Keratinocyte (primary cell): Measurements from ENCODE around the gene EML1. TPM values are rescaled to one million over a fixed set of nuclear protein-coding genes. Genes with fewer than 3 reads are reported as not detected.
"Not testable (repeated sequence)": the region's sequence is repeated elsewhere in the genome, so short reads cannot be mapped to it uniquely, and the experiment has no call there.

ENCODE experiments used
- DNase-seq: peaks from one replicate; pipeline ENCODE4 v3.0.0-alpha.2; 2011; ENCODE audit warnings: low read depth, missing footprints, low spot score
- FAIRE-seq: peaks from 2 replicates; lab custom pipeline; 2011; peaks lifted over from hg19 to GRCh38; lab: Jason Lieb, UNC
- H2AFZ ChIP-seq: 2 replicates; pipeline ENCODE4 v1.6.0; 2012; ENCODE audit warnings: low read length, control low read depth, inconsistent platforms; ENCODE audit not compliant: control insufficient read depth
- H3K27ac ChIP-seq: 2 replicates; pipeline ENCODE4 v1.5.1; 2011; ENCODE audit warnings: low read length; ENCODE audit not compliant: control insufficient read depth, insufficient read depth
- H3K27me3 ChIP-seq: 3 replicates; pipeline ENCODE4 v1.6.0; 2011; ENCODE audit warnings: low read length; ENCODE audit not compliant: control insufficient read depth, insufficient read depth; ENCODE audit errors: extremely low read depth
- H3K36me3 ChIP-seq, 2 experiments: 2 replicates in 1 of 2; 3 replicates in 1 of 2; pipeline ENCODE4 v1.5.1; 2011; ENCODE audit warnings: low read length in 2 of 2, mild to moderate bottlenecking in 1 of 2; ENCODE audit not compliant: control insufficient read depth in 2 of 2, insufficient read depth in 2 of 2; ENCODE audit errors: extremely low read depth in 1 of 2
- H3K4me1 ChIP-seq: 3 replicates; pipeline ENCODE4 v1.5.1; 2011; ENCODE audit warnings: low read length; ENCODE audit not compliant: control insufficient read depth, insufficient read depth; ENCODE audit errors: extremely low read depth
- H3K4me2 ChIP-seq: 3 replicates; pipeline ENCODE4 v1.6.0; 2011; ENCODE audit warnings: low read depth, low read length; ENCODE audit not compliant: control insufficient read depth, insufficient read depth; ENCODE audit errors: extremely low read depth
- H3K4me3 ChIP-seq, 3 experiments: fragments of 200-600 bp in 1 of 3; sonication (generic) in 1 of 3; 2 replicates in 2 of 3; 3 replicates in 1 of 3; pipeline ENCODE4 v1.5.1; 2011 to 2016; ENCODE audit warnings: low read length in 3 of 3, mild to moderate bottlenecking in 3 of 3, control low read depth in 2 of 3, inconsistent platforms in 1 of 3, low read depth in 1 of 3, mixed read lengths in 1 of 3, mixed run types in 1 of 3, moderate library complexity in 1 of 3; ENCODE audit not compliant: control insufficient read depth in 2 of 3, insufficient read depth in 2 of 3; ENCODE audit errors: extremely low read depth in 1 of 3
- H3K79me2 ChIP-seq: 2 replicates; pipeline ENCODE4 v1.6.0; 2012; ENCODE audit warnings: low read length; ENCODE audit not compliant: control insufficient read depth, insufficient read depth
- H3K9ac ChIP-seq: 3 replicates; pipeline ENCODE4 v1.6.0; 2011; ENCODE audit warnings: low read length; ENCODE audit not compliant: control insufficient read depth, insufficient read depth; ENCODE audit errors: extremely low read depth
- H3K9me1 ChIP-seq: 3 replicates; pipeline ENCODE4 v1.6.0; 2011; ENCODE audit warnings: low read length; ENCODE audit not compliant: control insufficient read depth, insufficient read depth; ENCODE audit errors: extremely low read depth
- H3K9me3 ChIP-seq: 2 replicates; pipeline ENCODE4 v1.5.1; 2012; ENCODE audit warnings: low read depth, low read length; ENCODE audit not compliant: control insufficient read depth
- H4K20me1 ChIP-seq: 3 replicates; pipeline ENCODE4 v1.6.0; 2011; ENCODE audit warnings: low read length; ENCODE audit not compliant: control insufficient read depth, insufficient read depth; ENCODE audit errors: extremely low read depth
- EZH2 ChIP-seq: IDR thresholded peaks from one replicate; pipeline ENCODE4 v1.6.1; 2012; ENCODE audit warnings: inconsistent platforms, mild to moderate bottlenecking, low read length, moderate library complexity
- dilution Hi-C: fragments of 300-500 bp; cut with MboI; formaldehyde crosslinking; loops from one replicate; pipeline ENCODE4 v1.7.0; 2020; ENCODE audit warnings: low sequenced_read_pairs; ENCODE audit not compliant: extremely low pct_ligation_motif_present
- polyA plus RNA-seq, 5 experiments: library from polyadenylated mRNA; depleted of rRNA in 3 of 5; stranded (reverse) in 3 of 5; stranded (forward) in 1 of 5; unstranded in 1 of 5; fragments of >200 nt; gene quantifications; 1 replicate in 1 of 5; 2 replicates in 3 of 5; 3 replicates in 1 of 5; pipeline versions ENCODE4 v1.2.1 to v1.2.3, GENCODE V29; 2011 to 2012; ENCODE audit warnings: missing spikeins in 2 of 5, low read depth in 1 of 5, low replicate concordance in 1 of 5
- TF ChIP-seq, protein P1 (sequence below), 3 experiments: IDR thresholded peaks in 1 of 3; conservative IDR thresholded peaks in 1 of 3; optimal IDR thresholded peaks in 1 of 3; 2 replicates in 2 of 3; 3 replicates in 1 of 3; pipeline versions ENCODE3 to v1.5.1; 2011; ENCODE audit warnings: low read length in 3 of 3, mild to moderate bottlenecking in 3 of 3, moderate library complexity in 2 of 3, control low read depth in 1 of 3, inconsistent platforms in 1 of 3; ENCODE audit not compliant: insufficient read depth in 2 of 3; ENCODE audit errors: extremely low read depth in 1 of 3

EML1 gene
- polyA plus RNA-seq, 1 donor (not counting 4 experiments of a cell fraction or from before 2014, with no cell fraction given), result 0.84 TPM

DNA sequence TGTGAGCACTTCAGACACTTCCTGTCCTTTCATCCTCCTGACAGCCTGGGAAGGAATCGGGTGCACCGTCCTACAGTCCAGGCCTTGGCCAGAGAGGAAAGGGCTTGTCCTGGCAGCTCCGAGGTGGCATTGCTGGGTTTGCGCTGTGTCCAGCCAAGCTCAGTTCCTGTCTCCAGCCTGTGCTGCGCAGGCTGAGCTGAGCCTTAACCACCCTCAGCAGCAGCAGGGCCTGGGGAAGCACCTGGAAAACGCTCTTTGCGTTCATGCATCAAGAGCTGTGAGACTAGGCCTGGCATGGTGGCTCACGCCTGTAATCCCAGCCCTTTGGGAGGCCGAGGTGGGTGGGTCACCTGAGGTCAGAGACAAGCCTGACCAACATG lies 33.7 kb upstream of the EML1 start:
- H3K27me3 ChIP-seq, result no peaks in the 10 kb centered on the region
- FAIRE-seq, result no peak
- H3K9me1 ChIP-seq, result no peaks in the 10 kb centered on the region
- H3K4me1 ChIP-seq, result peaks cover 31% of the 10 kb centered on the region
- no peak for DNase-seq
- dilution Hi-C loops, result no loop called here
- H4K20me1 ChIP-seq, result no peaks in the 10 kb centered on the region
- no peaks in the 10 kb centered on the region for H3K9me3 ChIP-seq
- no peak overlapping the region for H3K4me3 ChIP-seq
- H3K27ac ChIP-seq, result no peak overlapping the region
- H3K4me2 ChIP-seq, result no peak overlapping the region
- H3K79me2 ChIP-seq, result no peaks in the 10 kb centered on the region
- no peak for TF ChIP-seq EZH2
- TF ChIP-seq, protein P1, sequence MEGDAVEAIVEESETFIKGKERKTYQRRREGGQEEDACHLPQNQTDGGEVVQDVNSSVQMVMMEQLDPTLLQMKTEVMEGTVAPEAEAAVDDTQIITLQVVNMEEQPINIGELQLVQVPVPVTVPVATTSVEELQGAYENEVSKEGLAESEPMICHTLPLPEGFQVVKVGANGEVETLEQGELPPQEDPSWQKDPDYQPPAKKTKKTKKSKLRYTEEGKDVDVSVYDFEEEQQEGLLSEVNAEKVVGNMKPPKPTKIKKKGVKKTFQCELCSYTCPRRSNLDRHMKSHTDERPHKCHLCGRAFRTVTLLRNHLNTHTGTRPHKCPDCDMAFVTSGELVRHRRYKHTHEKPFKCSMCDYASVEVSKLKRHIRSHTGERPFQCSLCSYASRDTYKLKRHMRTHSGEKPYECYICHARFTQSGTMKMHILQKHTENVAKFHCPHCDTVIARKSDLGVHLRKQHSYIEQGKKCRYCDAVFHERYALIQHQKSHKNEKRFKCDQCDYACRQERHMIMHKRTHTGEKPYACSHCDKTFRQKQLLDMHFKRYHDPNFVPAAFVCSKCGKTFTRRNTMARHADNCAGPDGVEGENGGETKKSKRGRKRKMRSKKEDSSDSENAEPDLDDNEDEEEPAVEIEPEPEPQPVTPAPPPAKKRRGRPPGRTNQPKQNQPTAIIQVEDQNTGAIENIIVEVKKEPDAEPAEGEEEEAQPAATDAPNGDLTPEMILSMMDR (optimal IDR thresholded peaks at IDR 0.05 in 1 of 3, IDR thresholded peaks at IDR 0.05 in 1 of 3, conservative IDR thresholded peaks at IDR 0.05 in 1 of 3; ENCODE audit: extremely low read depth in 1 of 3, insufficient read depth in 2 of 3, low read length in 3 of 3), result no peak
- H3K9ac ChIP-seq, result no peak overlapping the region
- H3K36me3 ChIP-seq, result no peaks in the 10 kb centered on the region
- H2AFZ ChIP-seq, result no peak overlapping the region

DNA sequence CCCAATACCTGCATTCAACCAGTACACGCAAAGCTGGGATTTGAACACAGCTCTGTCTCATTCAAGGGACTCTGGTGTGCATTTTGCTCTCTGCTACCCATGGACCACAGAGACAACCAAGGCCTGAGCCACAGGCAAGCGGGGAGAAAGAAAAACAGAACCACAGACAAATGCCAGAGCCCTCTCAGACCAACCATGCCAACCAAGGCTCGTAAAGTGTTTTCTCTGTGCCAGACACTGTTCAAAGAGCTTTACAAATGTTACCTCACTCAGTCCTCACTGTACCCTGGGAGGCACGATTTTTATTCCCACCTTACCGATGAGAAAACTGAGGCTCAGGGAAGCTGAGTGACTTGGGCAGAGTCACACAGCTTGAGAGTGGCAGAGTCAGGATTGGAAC lies 32.4 kb upstream of the EML1 start:
- FAIRE-seq, result no peak
- H3K4me3 ChIP-seq, result no peak overlapping the region
- dilution Hi-C loops, result no loop called here
- no peaks in the 10 kb centered on the region for H3K9me3 ChIP-seq
- H2AFZ ChIP-seq, result no peak overlapping the region
- no peaks in the 10 kb centered on the region for H3K27me3 ChIP-seq
- no peak for TF ChIP-seq EZH2
- TF ChIP-seq, protein P1 (optimal IDR thresholded peaks at IDR 0.05 in 1 of 3, IDR thresholded peaks at IDR 0.05 in 1 of 3, conservative IDR thresholded peaks at IDR 0.05 in 1 of 3; ENCODE audit: extremely low read depth in 1 of 3, insufficient read depth in 2 of 3, low read length in 3 of 3), result no peak
- H3K36me3 ChIP-seq, result no peaks in the 10 kb centered on the region
- H3K27ac ChIP-seq, result no peak overlapping the region
- H3K4me1 ChIP-seq, result peaks cover 24% of the 10 kb centered on the region
- H3K9ac ChIP-seq, result no peak overlapping the region
- H3K9me1 ChIP-seq, result no peaks in the 10 kb centered on the region
- no peaks in the 10 kb centered on the region for H3K79me2 ChIP-seq
- DNase-seq, result no peak
- no peak overlapping the region for H3K4me2 ChIP-seq
- no peaks in the 10 kb centered on the region for H4K20me1 ChIP-seq

- H3K79me2 ChIP-seq, result not testable (repeated sequence)
Measured at GRCh38 chr14:99762911-99763310, 30.3 kb upstream of the EML1 start.

More at GRCh38 chr14:99762911-99763310, 30.3 kb upstream of the EML1 start:
- H3K4me1 ChIP-seq, H3K27me3 ChIP-seq, dilution Hi-C loops, H3K9ac ChIP-seq, H4K20me1 ChIP-seq, H3K36me3 ChIP-seq, H3K4me3 ChIP-seq, FAIRE-seq, H2AFZ ChIP-seq, H3K9me1 ChIP-seq, H3K4me2 ChIP-seq, DNase-seq, H3K9me3 ChIP-seq, H3K27ac ChIP-seq: not testable (repeated sequence)
